Measurements from ENCODE around the gene RIPOR3.

DNA sequence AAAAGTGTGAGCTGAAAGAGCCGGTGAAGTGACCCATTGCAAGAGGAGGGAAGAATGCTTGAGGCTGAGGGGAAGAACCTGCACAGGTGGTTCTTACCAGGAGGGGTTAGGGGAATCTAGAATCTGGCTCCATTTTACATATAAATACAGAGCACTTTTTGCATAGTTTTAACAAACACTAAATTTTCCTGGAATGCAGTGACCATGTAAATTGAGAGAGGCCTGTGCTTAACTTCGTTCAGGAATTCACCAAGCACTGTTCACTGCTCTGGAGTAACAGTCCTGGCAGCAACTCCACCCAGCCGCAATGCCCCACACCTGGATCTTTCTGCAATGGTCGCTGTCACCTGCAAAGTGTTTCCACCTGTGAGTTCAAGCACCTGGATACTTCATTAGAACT, 13.2 kb upstream of the RIPOR3 start:
- TF ChIP-seq, protein P1, sequence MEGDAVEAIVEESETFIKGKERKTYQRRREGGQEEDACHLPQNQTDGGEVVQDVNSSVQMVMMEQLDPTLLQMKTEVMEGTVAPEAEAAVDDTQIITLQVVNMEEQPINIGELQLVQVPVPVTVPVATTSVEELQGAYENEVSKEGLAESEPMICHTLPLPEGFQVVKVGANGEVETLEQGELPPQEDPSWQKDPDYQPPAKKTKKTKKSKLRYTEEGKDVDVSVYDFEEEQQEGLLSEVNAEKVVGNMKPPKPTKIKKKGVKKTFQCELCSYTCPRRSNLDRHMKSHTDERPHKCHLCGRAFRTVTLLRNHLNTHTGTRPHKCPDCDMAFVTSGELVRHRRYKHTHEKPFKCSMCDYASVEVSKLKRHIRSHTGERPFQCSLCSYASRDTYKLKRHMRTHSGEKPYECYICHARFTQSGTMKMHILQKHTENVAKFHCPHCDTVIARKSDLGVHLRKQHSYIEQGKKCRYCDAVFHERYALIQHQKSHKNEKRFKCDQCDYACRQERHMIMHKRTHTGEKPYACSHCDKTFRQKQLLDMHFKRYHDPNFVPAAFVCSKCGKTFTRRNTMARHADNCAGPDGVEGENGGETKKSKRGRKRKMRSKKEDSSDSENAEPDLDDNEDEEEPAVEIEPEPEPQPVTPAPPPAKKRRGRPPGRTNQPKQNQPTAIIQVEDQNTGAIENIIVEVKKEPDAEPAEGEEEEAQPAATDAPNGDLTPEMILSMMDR (IDR thresholded peaks at IDR 0.05), result no peak
- TF ChIP-seq TEAD4 (IDR thresholded peaks at IDR 0.05; ENCODE audit: borderline replicate concordance, insufficient read depth) (no peak), FOSL2 (IDR thresholded peaks at IDR 0.05; ENCODE audit: borderline replicate concordance, low read depth) (no peak), SMC3 (IDR thresholded peaks at IDR 0.05; ENCODE audit: low read depth, low read length) (no peak), MEF2A (IDR thresholded peaks at IDR 0.05; ENCODE audit: borderline replicate concordance, low read depth) (no peak), GABPA (IDR thresholded peaks at IDR 0.05; ENCODE audit: low read depth) (no peak), POLR2AphosphoS5 (IDR thresholded peaks at IDR 0.05; ENCODE audit: low read depth, low read length) (no peak)
- TF ChIP-seq, protein P2, sequence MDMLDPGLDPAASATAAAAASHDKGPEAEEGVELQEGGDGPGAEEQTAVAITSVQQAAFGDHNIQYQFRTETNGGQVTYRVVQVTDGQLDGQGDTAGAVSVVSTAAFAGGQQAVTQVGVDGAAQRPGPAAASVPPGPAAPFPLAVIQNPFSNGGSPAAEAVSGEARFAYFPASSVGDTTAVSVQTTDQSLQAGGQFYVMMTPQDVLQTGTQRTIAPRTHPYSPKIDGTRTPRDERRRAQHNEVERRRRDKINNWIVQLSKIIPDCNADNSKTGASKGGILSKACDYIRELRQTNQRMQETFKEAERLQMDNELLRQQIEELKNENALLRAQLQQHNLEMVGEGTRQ (IDR thresholded peaks at IDR 0.05; ENCODE audit: borderline replicate concordance, low read depth, low read length), result no peak

Measured in SK-N-SH (cell line).